ENCODE measurements around the gene GTF3C4. TPM values are rescaled to one million over a fixed set of nuclear protein-coding genes. Genes with fewer than 3 reads are reported as not detected.

GTF3C4 gene
- total and polyA plus RNA-seq, 12 donors: 1.9 to 18.5 (median 11.6) TPM

DNA sequence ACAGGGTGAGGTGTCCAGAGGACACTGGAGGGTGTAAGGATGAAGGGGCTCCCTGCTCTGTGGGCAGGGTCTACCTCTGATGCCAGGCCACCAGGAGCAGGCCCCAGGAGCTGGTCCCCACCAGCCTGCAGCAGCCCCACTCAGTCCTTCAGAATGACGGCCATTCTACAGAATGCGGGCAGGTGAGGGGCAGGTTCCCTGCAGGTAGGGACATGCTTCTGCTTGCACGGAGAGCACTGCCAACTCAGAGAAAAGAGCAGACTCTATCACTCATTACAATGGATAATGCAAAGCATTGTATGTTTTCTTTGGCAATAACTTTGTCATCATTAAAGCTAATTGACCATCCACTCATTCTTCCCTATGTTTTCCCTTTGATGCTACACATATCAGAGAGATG lies 39.5 kb upstream of the GTF3C4 start:
- peaks cover 0 to 42% of the 10 kb centered on the region in 2 donors for H3K36me3 ChIP-seq (replicated peaks in 1 of 2)
- WGBS, 4 donors: 83 to 98% (median 92%) methylated on average over 3 of the region's 3 CpGs
- H3K4me3 ChIP-seq: no peak overlapping the region
- H3K27me3 ChIP-seq: no peaks in the 10 kb centered on the region
- no peaks in the 10 kb centered on the region for H3K4me1 ChIP-seq (replicated peaks in 1 of 2)
- TF ChIP-seq, protein P1, sequence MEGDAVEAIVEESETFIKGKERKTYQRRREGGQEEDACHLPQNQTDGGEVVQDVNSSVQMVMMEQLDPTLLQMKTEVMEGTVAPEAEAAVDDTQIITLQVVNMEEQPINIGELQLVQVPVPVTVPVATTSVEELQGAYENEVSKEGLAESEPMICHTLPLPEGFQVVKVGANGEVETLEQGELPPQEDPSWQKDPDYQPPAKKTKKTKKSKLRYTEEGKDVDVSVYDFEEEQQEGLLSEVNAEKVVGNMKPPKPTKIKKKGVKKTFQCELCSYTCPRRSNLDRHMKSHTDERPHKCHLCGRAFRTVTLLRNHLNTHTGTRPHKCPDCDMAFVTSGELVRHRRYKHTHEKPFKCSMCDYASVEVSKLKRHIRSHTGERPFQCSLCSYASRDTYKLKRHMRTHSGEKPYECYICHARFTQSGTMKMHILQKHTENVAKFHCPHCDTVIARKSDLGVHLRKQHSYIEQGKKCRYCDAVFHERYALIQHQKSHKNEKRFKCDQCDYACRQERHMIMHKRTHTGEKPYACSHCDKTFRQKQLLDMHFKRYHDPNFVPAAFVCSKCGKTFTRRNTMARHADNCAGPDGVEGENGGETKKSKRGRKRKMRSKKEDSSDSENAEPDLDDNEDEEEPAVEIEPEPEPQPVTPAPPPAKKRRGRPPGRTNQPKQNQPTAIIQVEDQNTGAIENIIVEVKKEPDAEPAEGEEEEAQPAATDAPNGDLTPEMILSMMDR (IDR thresholded peaks at IDR 0.05): no peak
- TF ChIP-seq POLR2A (IDR thresholded peaks at IDR 0.05): no peak
- no peak overlapping the region for H3K27ac ChIP-seq
- no peak for DNase-seq
- no peaks in the 10 kb centered on the region for H3K9me3 ChIP-seq (replicated peaks in 1 of 3)
- intact Hi-C loops (cut with DNase I): no loop called here

DNA sequence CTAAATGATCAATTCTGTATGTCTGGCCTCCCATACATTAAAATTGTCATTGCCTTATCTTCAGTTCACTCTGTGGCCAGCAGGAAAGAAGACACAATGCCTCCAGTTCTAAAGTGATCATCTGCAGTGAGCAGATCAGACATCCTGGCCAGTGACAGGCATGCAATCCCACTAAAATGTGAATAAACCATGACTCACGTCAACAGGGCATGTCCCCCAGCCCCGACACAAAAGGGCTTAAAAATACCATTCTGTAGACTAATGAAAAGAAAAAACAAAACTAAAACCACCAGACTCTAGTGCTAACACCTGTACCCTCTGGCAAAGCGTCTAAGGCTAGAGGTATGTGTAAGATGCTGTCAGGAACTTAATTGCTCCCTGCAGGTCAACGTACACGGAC lies 39.0 kb upstream of the GTF3C4 start:
- H3K9me3 ChIP-seq (replicated peaks in 1 of 3): no peaks in the 10 kb centered on the region
- TF ChIP-seq POLR2A (IDR thresholded peaks at IDR 0.05): no peak
- TF ChIP-seq, protein P1 (IDR thresholded peaks at IDR 0.05): no peak
- 91 to 96% (median 93%) methylated on average over 5 of the region's 5 CpGs for WGBS, 4 donors
- no peaks in the 10 kb centered on the region for H3K27me3 ChIP-seq
- no peak overlapping the region for H3K4me3 ChIP-seq
- intact Hi-C loops (cut with DNase I): no loop called here
- peaks cover 0 to 38% of the 10 kb centered on the region in 2 donors for H3K36me3 ChIP-seq (replicated peaks in 1 of 2)
- no peak for DNase-seq
- no peak overlapping the region for H3K27ac ChIP-seq
- no peaks in the 10 kb centered on the region for H3K4me1 ChIP-seq (replicated peaks in 1 of 2)

DNA sequence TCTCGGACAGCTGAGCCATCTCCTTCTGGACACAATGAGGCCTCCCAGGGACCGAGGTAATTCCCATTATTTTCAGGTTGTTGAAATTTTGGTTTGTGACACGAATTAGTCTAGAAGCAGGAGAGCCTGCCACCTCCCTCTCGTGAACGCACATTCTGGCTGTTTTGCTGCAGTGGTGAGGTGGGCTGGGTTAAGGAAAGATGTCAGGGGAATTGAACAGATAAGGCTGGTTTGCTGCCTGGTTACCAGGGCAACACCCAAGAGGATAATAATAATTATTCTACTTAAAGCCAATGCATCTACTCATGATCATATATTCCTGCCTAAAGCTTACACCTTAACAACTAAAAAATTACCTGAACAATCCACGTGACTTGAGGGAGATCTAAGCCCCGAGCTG lies 38.6 kb upstream of the GTF3C4 start:
- Histone ChIP-seq H3K4me1 (replicated peaks in 1 of 2) (no peaks in the 10 kb centered on the region), H3K36me3 (replicated peaks in 1 of 2) (peaks cover 0 to 36% of the 10 kb centered on the region in 2 donors), H3K27ac (no peak overlapping the region), H3K27me3 (no peaks in the 10 kb centered on the region), H3K4me3 (no peak overlapping the region), H3K9me3 (replicated peaks in 1 of 3) (no peaks in the 10 kb centered on the region)
- intact Hi-C loops (cut with DNase I): no loop called here
- TF ChIP-seq POLR2A (IDR thresholded peaks at IDR 0.05): no peak
- TF ChIP-seq, protein P1 (IDR thresholded peaks at IDR 0.05): no peak
- DNase-seq: no peak
- 88 to 90% (median 90%) methylated on average over 7 of the region's 7 CpGs for WGBS, 4 donors

DNA sequence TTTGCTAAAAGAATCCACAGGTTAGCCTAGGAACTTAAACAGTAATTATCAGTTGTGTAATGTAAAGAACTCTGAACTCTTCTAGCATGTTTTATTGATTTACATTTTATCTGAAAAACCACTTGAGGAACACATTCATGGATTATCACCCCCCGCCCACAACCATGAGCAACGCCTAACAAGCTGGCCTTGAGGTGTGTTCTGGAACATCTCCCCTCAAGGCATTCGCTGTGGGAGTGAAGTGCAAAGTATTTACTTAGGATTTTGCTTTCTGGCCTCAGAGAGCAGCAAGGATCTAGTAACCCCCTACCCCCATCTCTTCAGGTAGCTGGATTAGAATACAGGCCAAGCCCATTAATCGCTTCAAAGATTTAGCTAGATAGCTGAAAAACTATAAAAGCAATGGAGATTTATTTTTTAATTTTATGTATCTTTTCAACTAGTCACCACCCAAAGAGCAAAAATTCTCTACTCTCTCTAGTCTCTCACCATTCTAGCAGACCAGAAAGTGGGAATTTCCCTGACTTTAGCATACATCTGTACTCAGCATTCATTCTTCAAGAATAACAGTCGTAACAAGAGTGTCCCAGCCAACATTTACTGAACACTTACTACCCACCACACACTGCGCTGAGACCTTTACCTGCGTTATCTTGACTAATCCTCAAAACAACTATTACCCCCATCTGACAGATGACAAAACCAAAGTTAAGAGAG lies 37.7 kb upstream of the GTF3C4 start:
- intact Hi-C loops (cut with DNase I): no loop called here
- H3K9me3 ChIP-seq (replicated peaks in 1 of 3): no peaks in the 10 kb centered on the region
- H3K4me3 ChIP-seq: no peak overlapping the region
- DNase-seq: no peak
- H3K27ac ChIP-seq: no peak overlapping the region
- 91 to 98% (median 94%) methylated on average over 7 of the region's 7 CpGs for WGBS, 4 donors
- no peaks in the 10 kb centered on the region for H3K4me1 ChIP-seq (replicated peaks in 1 of 2)
- peaks cover 0 to 36% of the 10 kb centered on the region in 2 donors for H3K36me3 ChIP-seq (replicated peaks in 1 of 2)
- TF ChIP-seq POLR2A (IDR thresholded peaks at IDR 0.05): no peak
- TF ChIP-seq, protein P1 (IDR thresholded peaks at IDR 0.05): no peak
- H3K27me3 ChIP-seq: no peaks in the 10 kb centered on the region

Data from adrenal gland (tissue), 12 donors.